GM23338 (cell line): Measurements from ENCODE around the gene SLC15A1. TPM values are rescaled to one million over a fixed set of nuclear protein-coding genes. Genes with fewer than 3 reads are reported as not detected.

Source experiments
- ATAC-seq: fragments of 200-7000 bp; cut with Tn5 transposase; 3 replicates; pipeline ENCODE4 v1.9.1; 2020
- DNase-seq: peaks from one replicate; pipeline ENCODE4 v3.0.0-alpha.2; 2015; ENCODE audit warnings: low spot score
- H2AFZ ChIP-seq: fragments of 200-600 bp; sonication (generic); 2 replicates; pipeline ENCODE4 v1.8.0; 2016; ENCODE audit warnings: antibody characterized with exemption, mild to moderate bottlenecking, moderate library complexity
- H3F3A ChIP-seq: fragments of 200-600 bp; sonication (generic); replicated peaks from 2 replicates; pipeline ENCODE4 v1.8.0; 2017; ENCODE audit warnings: antibody characterized with exemption, mixed run types, low read depth
- H3K27ac ChIP-seq: fragments of 200-600 bp; sonication (generic); 2 replicates; pipeline ENCODE4 v1.6.1; 2016; ENCODE audit warnings: low read depth
- H3K27me3 ChIP-seq: fragments of 200-600 bp; sonication (generic); 2 replicates; pipeline ENCODE4 v1.8.0; 2016; ENCODE audit warnings: mild to moderate bottlenecking, mixed run types, moderate library complexity; ENCODE audit not compliant: insufficient read depth
- H3K36me3 ChIP-seq: fragments of 200-600 bp; sonication (generic); 2 replicates; pipeline ENCODE4 v1.8.0; 2016; ENCODE audit warnings: mild to moderate bottlenecking; ENCODE audit not compliant: insufficient read depth
- H3K4me1 ChIP-seq: fragments of 200-600 bp; sonication (generic); 2 replicates; pipeline ENCODE4 v1.8.0; 2016; ENCODE audit warnings: mild to moderate bottlenecking, moderate library complexity; ENCODE audit not compliant: insufficient read depth
- H3K4me2 ChIP-seq: fragments of 200-600 bp; sonication (generic); 2 replicates; pipeline ENCODE4 v1.7.1; 2017; ENCODE audit warnings: mixed run types
- H3K4me3 ChIP-seq: fragments of 200-600 bp; sonication (generic); 2 replicates; pipeline ENCODE4 v1.6.1; 2016; ENCODE audit warnings: mixed run types
- H3K79me2 ChIP-seq: fragments of 200-600 bp; sonication (generic); replicated peaks from 2 replicates; pipeline ENCODE4 v1.8.0; 2017; ENCODE audit warnings: mild to moderate bottlenecking; ENCODE audit not compliant: insufficient read depth
- H3K9me2 ChIP-seq: fragments of 200-600 bp; sonication (generic); 2 replicates; pipeline ENCODE4 v1.8.0; 2017; ENCODE audit not compliant: insufficient read depth
- H4K20me1 ChIP-seq: fragments of 200-600 bp; sonication (generic); replicated peaks from 2 replicates; pipeline ENCODE4 v1.8.0; 2017; ENCODE audit warnings: mild to moderate bottlenecking; ENCODE audit not compliant: insufficient read depth
- H3K27ac Mint-ChIP-seq: 2 replicates; pipeline ENCODE4 v1.8.0; 2020; ENCODE audit warnings: inconsistent platforms, mild to moderate bottlenecking, moderate library complexity, mixed read lengths
- H3K27me3 Mint-ChIP-seq: 3 replicates; pipeline ENCODE4 v1.8.0; 2022; ENCODE audit warnings: low read depth, mild to moderate bottlenecking, moderate library complexity, mixed read lengths, inconsistent platforms; ENCODE audit not compliant: insufficient read depth, poor library complexity
- H3K36me3 Mint-ChIP-seq: 3 replicates; pipeline ENCODE4 v1.8.0; 2021; ENCODE audit warnings: low read depth, mild to moderate bottlenecking, inconsistent platforms, moderate library complexity, mixed read lengths
- H3K4me1 Mint-ChIP-seq: 3 replicates; pipeline ENCODE4 v1.8.0; 2020; ENCODE audit warnings: mild to moderate bottlenecking, inconsistent platforms, mixed read lengths
- H3K4me3 Mint-ChIP-seq: 3 replicates; pipeline ENCODE4 v1.8.0; 2021; ENCODE audit warnings: moderate library complexity, mild to moderate bottlenecking, inconsistent platforms, mixed read lengths
- H3K9me3 Mint-ChIP-seq: 3 replicates; pipeline ENCODE4 v1.8.0; 2020; ENCODE audit warnings: moderate library complexity, mild to moderate bottlenecking, inconsistent platforms, mixed read lengths
- CREB1 ChIP-seq: fragments of 250-450 bp; sonication (Bioruptor Pico); IDR thresholded peaks from 2 replicates; pipeline ENCODE4 v1.5.0; 2020; ENCODE audit warnings: low read depth, mild to moderate bottlenecking, moderate library complexity
- CTCF ChIP-seq, 2 experiments: fragments of 200-600 bp in 1 of 2; sonication (generic) in 1 of 2; conservative IDR thresholded peaks; 2 replicates each; pipeline versions ENCODE4 v1.5.1 to v1.6.1; 2016 to 2017; ENCODE audit warnings: antibody characterized with exemption in 2 of 2, low read depth in 2 of 2, mild to moderate bottlenecking in 2 of 2, moderate library complexity in 1 of 2
- EZH2phosphoT487 ChIP-seq: fragments of 200-600 bp; sonication (generic); IDR thresholded peaks from one replicate; pipeline ENCODE4 v1.8.1; 2018; ENCODE audit warnings: antibody characterized with exemption; ENCODE audit not compliant: unreplicated experiment
- JUNB ChIP-seq: IDR thresholded peaks from one replicate; pipeline ENCODE4 v1.6.1; 2016; ENCODE audit warnings: antibody characterized with exemption; ENCODE audit not compliant: unreplicated experiment
- POLR2AphosphoS5 ChIP-seq: IDR thresholded peaks from 2 replicates; pipeline ENCODE4 v1.6.1; 2016; ENCODE audit warnings: antibody characterized with exemption, low read depth
- REST ChIP-seq: IDR thresholded peaks from one replicate; pipeline ENCODE4 v1.6.1; 2018; ENCODE audit warnings: antibody characterized with exemption; ENCODE audit not compliant: unreplicated experiment
- STAT1 ChIP-seq: IDR thresholded peaks from one replicate; pipeline ENCODE4 v1.6.1; 2016; ENCODE audit warnings: antibody characterized with exemption; ENCODE audit not compliant: unreplicated experiment
- ZNF114 ChIP-seq: fragments of 250-450 bp; sonication (Bioruptor Pico); IDR thresholded peaks from 2 replicates; pipeline ENCODE4 v1.5.0; 2020; ENCODE audit warnings: mild to moderate bottlenecking, moderate library complexity
- polyA plus RNA-seq: library from polyadenylated mRNA; unstranded; fragments of >200 nt; fragmentation: Nextera tagmentation; extraction: Ambion mirVana; gene quantifications from 2 replicates; pipeline ENCODE4 v1.2.1, GENCODE V29; 2016
- total RNA-seq: library from RNA; depleted of rRNA; stranded (reverse); fragments of >200 nt; shearing (Covaris generic); gene quantifications from 2 replicates; pipeline ENCODE4 v1.2.3, GENCODE V29; 2014
- TF ChIP-seq, protein P1 (sequence below): fragments of 250-450 bp; sonication (Bioruptor Pico); IDR thresholded peaks from 2 replicates; pipeline ENCODE4 v1.5.0; 2020; ENCODE audit warnings: mild to moderate bottlenecking, moderate library complexity

Gene SLC15A1
- total and polyA plus RNA-seq, 2 experiments from 2014 or later = 1.6 to 3.0 TPM

- TF ChIP-seq JUNB (no peak), CTCF (conservative IDR thresholded peaks at IDR 0.05; ENCODE audit: low read depth in 2 of 2) (no peak), POLR2AphosphoS5 (no peak), STAT1 (no peak), ZNF114 (no peak), CREB1 (no peak), REST (no peak), EZH2phosphoT487 (no peak)
- TF ChIP-seq, protein P1, sequence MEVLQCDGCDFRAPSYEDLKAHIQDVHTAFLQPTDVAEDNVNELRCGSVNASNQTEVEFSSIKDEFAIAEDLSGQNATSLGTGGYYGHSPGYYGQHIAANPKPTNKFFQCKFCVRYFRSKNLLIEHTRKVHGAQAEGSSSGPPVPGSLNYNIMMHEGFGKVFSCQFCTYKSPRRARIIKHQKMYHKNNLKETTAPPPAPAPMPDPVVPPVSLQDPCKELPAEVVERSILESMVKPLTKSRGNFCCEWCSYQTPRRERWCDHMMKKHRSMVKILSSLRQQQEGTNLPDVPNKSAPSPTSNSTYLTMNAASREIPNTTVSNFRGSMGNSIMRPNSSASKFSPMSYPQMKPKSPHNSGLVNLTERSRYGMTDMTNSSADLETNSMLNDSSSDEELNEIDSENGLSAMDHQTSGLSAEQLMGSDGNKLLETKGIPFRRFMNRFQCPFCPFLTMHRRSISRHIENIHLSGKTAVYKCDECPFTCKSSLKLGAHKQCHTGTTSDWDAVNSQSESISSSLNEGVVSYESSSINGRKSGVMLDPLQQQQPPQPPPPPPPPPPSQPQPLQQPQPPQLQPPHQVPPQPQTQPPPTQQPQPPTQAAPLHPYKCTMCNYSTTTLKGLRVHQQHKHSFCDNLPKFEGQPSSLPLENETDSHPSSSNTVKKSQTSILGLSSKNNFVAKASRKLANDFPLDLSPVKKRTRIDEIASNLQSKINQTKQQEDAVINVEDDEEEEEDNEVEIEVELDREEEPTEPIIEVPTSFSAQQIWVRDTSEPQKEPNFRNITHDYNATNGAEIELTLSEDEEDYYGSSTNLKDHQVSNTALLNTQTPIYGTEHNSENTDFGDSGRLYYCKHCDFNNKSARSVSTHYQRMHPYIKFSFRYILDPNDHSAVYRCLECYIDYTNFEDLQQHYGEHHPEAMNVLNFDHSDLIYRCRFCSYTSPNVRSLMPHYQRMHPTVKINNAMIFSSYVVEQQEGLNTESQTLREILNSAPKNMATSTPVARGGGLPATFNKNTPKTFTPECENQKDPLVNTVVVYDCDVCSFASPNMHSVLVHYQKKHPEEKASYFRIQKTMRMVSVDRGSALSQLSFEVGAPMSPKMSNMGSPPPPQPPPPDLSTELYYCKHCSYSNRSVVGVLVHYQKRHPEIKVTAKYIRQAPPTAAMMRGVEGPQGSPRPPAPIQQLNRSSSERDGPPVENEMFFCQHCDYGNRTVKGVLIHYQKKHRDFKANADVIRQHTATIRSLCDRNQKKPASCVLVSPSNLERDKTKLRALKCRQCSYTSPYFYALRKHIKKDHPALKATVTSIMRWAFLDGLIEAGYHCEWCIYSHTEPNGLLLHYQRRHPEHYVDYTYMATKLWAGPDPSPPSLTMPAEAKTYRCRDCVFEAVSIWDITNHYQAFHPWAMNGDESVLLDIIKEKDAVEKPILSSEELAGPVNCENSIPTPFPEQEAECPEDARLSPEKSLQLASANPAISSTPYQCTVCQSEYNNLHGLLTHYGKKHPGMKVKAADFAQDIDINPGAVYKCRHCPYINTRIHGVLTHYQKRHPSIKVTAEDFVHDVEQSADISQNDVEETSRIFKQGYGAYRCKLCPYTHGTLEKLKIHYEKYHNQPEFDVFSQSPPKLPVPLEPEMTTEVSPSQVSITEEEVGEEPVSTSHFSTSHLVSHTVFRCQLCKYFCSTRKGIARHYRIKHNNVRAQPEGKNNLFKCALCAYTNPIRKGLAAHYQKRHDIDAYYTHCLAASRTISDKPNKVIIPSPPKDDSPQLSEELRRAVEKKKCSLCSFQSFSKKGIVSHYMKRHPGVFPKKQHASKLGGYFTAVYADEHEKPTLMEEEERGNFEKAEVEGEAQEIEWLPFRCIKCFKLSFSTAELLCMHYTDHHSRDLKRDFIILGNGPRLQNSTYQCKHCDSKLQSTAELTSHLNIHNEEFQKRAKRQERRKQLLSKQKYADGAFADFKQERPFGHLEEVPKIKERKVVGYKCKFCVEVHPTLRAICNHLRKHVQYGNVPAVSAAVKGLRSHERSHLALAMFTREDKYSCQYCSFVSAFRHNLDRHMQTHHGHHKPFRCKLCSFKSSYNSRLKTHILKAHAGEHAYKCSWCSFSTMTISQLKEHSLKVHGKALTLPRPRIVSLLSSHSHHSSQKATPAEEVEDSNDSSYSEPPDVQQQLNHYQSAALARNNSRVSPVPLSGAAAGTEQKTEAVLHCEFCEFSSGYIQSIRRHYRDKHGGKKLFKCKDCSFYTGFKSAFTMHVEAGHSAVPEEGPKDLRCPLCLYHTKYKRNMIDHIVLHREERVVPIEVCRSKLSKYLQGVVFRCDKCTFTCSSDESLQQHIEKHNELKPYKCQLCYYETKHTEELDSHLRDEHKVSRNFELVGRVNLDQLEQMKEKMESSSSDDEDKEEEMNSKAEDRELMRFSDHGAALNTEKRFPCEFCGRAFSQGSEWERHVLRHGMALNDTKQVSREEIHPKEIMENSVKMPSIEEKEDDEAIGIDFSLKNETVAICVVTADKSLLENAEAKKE = no peak
- Histone ChIP-seq H2AFZ (no peak overlapping the region), H3K4me2 (no peak overlapping the region), H3K4me1 (no peaks in the 10 kb centered on the region), H3K27me3 (no peaks in the 10 kb centered on the region), H3K79me2 (no peaks in the 10 kb centered on the region), H3K27ac (no peak overlapping the region), H3K36me3 (peaks cover 8% of the 10 kb centered on the region; the same call in 1 of the 2 replicates), H3F3A (no peaks in the 10 kb centered on the region), H4K20me1 (no peaks in the 10 kb centered on the region), H3K9me2 (no peaks in the 10 kb centered on the region), H3K4me3 (no peak overlapping the region)
- DNase-seq = no peak
- no peak overlapping the region for H3K27ac Mint-ChIP-seq
- H3K27me3 Mint-ChIP-seq = peaks cover 2% of the 10 kb centered on the region
- peaks cover 51% of the 10 kb centered on the region for H3K9me3 Mint-ChIP-seq
- H3K4me1 Mint-ChIP-seq = no peaks in the 10 kb centered on the region
- no peak overlapping the region for H3K4me3 Mint-ChIP-seq
- ATAC-seq = no peak
- peaks cover 28% of the 10 kb centered on the region for H3K36me3 Mint-ChIP-seq
Measured at GRCh38 chr13:98740131-98740530, 12.3 kb downstream of the SLC15A1 start.
